ENCODE results near the gene FSTL3.
"Not testable (repeated sequence)": the region's sequence is repeated elsewhere in the genome, so short reads cannot be mapped to it uniquely, and the experiment has no call there.

The FSTL3 gene

DNA sequence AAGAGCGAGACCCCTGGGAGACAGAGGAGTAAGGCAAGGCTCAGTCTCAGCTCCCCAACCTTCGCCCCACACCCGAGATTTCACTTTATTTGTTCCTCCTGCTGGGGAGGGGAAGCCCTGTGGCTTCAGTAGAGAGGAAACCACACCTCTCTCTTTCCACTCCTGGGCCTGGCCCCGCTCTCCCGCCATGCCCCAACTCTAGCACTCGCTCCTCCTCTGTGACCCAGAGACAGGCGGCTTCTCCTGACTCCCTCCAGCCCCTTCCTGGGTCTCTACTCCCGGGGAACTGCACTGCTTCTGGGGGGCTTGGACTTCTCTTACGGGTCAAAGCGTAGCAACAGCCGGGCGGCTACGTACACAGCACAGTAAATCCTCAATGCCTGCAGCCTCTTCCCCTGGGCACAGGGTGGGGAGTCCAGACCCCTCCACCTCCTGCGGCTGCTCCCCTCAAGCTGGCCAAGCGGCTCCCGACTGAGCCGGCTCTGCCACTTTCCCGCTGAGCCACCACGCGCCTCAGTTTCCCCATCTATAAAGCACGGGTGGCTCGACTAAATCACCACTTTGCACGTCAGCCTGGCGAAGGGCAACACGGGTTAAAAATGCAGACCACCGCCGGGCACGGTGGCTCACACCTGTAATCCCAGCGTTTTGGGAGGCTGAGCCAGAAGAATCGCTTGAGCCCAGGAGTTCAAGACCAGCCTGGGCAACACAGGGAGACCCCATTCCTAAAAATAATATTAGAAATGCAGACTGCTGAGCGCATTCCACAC lies 14.6 kb upstream of the FSTL3 start:
- peak; percentile 28 to 57 (median 48) for DNase-seq (ENCODE audit: low read depth in 3 of 3)

DNA sequence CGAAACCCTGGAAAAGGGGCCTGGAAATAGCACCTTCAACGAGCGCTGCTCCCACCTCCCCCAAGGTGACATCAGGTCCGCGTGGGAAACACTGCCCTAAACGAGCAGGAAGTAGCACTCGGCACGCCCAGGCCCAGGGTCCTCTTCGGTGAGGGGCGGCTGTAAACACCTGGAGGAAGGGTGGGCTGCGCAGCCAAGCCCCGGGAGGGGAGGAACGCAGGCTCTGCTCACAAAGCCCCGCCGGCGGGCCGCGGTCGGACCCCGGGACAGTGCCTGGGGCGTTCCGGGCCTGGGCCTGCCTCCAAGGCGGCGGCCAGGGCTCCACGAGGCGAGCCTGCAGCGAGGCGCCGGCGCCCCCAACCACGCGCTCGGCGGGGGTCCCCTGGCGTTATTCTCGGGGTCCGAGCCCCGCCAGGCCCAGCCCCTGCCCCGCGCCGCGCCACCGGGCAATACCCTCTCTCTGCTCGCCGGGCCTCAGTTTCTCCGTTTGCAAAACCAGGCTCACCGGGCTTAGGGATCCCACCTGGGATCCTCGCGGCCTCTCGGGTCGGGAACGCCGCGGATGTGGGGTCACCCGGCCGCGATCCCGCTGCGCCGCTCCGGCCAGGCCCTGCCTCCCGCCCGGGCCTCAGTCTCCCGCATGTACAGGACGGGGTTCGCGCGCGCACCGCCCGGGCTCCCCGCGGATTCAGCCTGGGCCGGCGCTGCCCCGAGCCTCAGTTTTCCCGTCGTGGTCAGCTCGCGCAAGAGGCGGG lies 13.8 kb upstream of the FSTL3 start:
- peak; percentile 35 to 63 (median 49) for DNase-seq (ENCODE audit: low read depth in 3 of 3)

DNA sequence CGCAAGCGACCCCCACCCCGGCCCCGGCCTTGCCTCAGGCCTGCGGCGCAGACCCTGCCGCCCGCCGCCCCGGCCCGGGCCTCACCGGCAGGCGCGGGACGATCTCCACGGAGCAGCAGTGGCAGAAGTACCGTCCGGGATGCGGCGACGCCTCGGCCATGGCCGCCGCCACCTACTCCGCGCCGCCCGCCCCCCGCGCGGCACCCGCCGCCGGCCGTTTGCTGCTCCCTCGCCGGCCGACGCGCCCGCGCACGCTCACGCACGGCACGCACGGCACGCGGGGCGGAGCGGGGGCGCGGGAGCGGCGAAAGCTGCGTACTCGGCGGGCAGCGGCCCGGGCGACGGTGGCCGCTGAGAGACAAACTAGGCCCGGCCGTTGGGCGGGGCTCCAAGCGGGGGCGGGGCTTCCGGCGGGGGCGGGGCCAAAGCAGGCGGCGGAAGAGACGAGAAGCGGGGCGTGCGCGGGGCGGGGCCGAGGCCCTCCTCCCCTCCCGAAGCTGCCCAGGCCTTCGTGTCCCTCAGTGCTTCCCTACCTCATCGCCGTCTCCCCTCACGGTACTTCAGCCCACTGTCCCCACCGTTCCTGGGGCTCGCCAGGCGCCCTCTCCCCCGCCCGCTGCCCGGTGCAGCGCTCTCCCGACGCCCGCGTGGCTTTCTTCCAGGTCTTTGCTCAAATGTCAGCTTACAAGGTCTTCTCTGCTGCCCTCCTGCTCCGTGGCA lies 13.1 kb upstream of the FSTL3 start, which contains the start of gene RNF126:
TSS of gene RNF126 (minus strand) at position 253 of the 720 bp plus-strand sequence. CDS start at position 160, 93 bp downstream.
- DNase-seq (ENCODE audit: low read depth in 3 of 3), result peak; percentile 89 to 96 (median 94)

DNA sequence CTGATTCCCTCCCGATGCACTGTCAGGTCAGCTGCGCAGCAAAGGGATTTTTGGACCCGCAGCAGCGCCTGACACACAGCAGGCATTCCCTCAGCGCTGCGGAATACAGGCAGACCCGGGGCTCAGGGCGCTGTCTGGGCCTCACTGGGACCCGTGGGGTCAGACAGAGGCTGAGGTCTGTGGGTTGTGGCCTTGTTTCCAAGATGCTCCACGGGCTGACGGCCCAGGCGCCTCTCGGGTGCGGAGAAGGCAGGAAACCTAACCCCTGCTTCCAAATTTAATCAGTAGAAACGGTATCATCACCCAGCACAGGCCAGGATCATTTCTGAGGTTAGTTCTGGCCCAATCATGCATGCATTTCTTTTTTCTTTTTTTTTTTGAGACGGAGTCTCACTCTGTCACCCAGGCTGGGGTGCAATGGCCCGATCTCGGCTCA lies 12.5 kb upstream of the FSTL3 start:
- no peak for DNase-seq (ENCODE audit: low read depth in 3 of 3)

DNA sequence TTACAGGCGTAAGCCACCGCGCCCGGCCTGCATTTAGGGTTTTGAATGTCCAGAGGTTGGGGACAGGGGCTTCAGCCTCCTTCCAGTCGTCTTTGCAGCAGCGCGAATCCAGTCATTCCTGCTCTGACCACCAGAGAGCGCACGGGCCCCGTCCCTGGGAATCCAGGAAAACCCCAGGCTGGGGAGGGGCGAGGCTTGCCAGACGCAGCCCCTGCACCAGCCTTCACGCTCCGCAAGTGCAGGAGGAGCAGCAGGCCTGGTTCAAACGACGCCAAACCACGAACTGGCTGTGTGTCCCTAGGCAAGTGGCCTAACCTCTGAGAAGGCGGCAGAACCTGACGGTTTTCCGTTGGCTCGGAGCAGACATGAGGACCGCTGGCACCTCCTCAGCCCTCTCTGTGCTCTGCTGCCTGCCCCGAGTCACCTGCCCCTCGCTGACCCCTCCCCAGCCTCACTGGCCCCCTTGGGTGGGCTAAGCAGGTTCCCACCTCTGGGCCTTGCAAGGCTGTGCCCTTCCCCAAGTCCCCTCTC lies 11.2 kb upstream of the FSTL3 start:
- peak; percentile 61 to 83 (median 77) for DNase-seq (ENCODE audit: low read depth in 3 of 3)

DNA sequence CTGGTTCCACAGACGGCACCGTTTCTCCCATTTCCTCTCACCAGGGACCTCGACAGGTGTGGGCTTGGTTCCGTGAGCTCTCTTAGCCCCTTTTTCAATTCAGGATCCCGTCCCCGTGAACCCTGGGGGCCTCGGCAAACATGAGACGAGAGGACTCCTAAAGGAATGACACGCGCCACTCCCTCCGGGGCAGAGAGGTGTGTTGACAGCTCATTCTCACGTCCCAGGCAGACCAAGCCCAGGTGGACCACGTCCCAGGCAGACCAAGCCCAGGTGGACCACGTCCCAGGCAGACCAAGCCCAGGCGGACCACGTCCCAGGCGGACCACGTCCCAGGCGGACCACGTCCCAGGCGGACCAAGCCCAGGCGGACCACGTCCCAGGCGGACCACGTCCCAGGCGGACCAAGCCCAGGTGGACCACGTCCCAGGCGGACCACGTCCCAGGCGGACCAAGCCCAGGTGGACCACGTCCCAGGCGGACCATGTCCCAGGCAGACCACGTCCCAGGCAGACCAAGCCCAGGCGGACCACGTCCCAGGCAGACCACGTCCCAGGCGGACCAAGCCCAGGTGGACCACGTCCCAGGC lies 9.1 kb upstream of the FSTL3 start:
- not testable (repeated sequence) for DNase-seq (ENCODE audit: low read depth in 3 of 3)

DNA sequence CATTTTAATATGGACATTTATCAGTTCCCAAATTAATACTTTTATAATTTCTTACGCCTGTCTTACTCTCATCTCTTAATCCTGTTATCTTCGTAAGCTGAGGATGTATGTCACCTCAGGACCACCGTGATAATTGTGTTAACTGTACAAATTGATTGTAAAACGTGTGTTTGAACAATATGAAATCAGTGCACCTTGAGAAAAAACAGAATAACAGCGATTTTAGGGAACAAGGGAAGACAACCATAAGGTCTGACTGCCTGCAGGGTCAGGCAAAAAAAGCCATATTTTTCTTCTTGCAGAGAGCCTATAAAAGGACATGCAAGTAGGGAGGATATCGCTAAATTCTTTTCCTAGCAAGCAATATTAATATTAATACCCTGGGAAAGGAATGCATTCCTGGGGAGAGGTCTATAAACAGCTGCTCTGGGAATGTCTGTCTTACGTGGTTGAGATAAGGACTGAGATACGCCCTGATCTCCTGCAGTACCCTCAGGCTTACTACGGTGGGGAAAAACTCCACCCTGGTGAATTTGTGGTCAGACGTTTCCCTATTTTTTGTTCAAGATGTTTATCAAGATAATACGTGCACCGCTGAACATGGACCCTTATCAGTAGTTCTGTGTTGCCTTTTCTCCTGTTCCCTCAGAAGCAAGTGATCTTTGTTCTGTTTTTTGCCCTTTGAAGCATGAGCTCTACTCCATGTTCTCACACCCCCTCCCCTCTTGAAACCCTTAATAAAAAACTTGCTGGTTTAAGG lies 7.3 kb upstream of the FSTL3 start:
- DNase-seq (ENCODE audit: low read depth in 3 of 3), result not testable (repeated sequence)

DNA sequence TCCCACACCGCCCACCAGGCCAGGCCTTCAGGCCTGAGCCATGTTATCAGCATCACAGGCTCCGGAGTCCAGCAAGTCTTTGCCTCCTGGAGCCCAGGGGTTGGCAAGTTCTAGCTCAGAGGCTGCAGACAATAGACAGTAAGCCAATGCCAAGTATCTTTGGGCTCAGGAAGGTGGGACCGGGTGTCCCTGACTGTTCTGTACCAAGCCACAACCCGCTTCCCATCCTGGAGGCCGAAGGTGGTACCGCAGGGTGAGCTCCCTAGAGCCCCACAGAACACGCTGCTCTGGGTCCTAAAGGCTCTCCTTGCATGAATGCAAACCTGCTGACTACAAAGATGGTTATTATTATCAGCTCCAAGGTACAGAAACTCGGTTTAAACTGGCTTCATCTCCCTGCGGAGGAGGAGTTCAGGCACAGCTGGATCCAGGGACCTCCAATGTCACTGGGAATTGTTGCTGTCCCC lies 5.5 kb upstream of the FSTL3 start:
- no peak for DNase-seq (ENCODE audit: low read depth in 3 of 3)

DNA sequence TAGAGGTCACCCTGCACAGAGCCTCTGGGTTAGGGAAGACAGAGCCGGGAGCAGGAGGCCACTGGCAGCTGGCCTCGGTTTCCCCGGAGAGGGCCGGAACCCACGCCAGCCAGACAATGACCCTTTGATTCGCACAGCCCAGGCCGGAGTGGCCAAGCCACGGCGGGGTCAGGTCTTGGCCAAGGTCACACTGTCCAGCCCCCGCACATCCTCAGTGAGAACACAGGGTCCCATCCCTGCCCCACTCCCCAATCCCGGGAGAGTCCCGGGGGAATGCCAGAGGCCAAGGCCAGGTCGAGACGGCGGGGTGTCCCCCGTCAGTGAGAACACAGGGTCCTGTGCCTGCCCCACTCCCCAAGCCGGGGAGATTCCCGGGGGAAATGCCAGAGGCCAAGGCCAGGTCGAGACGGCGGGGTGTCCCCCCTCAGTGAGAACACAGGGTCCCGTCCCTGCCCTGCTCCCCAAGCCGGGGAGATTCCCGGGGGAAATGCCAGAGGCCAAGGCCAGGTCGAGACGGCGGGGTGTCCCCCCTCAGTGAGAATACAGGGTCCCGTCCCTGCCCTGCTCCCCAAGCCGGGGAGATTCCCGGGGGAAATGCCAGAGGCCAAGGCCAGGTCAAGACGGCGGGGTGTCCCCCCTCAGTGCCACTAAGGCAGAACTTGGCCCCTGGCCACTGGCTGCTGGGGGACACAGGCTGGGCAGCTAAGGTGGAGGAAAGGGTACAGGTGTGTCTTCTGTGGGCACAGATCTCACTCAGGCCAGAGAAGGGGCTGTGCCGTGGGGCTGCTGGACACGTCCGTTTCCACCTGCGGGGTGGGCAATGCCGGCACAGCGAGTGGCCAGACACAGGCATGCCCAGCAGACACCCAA lies 1.7 kb upstream of the FSTL3 start:
- no peak for DNase-seq (ENCODE audit: low read depth in 3 of 3)

DNA sequence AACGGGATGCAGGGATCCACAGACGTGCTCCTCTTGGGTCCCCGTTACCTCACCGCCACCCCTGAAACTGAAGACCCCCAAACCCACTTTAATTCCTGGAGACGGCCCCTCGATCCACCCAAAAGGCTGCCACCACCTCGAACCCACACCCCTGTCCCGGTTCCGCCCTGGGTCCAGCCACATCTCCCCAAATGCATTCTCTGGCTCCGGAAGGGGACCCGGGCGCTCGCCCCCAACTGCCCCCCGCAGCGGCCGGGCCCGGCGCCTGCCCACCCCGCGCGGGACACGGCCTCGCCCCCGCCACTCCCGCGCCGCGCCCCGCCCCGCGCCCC lies 219 bp upstream of the FSTL3 start:
- DNase-seq (ENCODE audit: low read depth in 3 of 3), result no peak

DNA sequence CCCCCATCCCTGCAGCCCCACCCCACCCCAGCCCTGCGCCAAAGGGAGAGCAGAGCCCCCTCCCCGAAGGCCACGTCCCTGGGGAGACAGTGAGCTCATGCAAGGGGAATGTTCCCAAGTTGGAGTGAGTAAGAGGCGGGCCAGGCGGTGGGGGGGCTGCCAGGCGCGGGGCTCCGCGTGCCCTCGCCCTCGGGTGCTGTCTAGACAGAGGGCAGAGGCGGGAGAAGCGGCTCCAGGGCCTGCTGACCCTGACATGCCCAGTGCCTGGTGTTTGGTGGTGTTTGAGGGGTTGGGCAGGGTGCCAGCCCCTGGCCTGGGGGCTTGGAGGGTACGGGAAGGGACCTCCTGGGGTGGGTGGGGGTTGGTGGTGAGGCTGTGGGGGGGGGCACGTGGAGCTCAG lies 1.0 kb downstream of the FSTL3 start:
- no peak for DNase-seq (ENCODE audit: low read depth in 3 of 3)

DNA sequence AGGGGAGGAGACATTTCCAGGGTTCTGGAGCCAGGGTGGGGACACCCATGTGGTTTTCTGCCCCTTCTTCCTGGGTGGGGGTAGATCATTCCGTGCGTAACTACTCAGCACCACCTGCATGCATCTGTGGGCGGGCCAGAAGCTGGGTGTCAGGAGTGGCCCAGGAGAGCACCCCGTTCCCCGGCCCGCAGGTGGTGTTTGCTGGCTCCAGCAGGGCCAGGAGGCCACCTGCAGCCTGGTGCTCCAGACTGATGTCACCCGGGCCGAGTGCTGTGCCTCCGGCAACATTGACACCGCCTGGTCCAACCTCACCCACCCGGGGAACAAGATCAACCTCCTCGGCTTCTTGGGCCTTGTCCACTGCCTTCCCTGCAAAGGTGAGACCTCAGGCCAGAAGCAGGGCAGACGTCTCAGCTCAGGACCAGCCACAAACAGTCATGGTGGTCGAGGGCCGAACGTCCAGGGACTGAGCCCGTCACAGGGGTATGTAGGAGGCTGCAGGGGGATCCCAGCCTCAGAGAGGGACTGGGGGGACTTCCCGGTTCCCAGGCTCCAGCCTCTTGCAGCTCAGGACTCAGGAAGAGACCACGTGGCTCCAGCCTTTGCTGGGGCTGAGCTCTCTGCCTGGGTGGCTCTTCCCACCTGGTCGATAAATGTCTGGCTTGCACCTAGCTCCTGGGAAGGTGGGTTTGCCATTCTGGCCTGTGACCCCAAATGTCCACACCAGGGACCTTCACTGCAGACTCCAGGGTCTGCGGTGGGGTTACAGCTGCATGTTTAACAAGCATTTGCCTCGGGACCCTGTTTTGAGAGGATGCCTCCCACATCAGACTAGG lies 1.6 kb downstream of the FSTL3 start:
- DNase-seq (ENCODE audit: low read depth in 3 of 3), result no peak

DNA sequence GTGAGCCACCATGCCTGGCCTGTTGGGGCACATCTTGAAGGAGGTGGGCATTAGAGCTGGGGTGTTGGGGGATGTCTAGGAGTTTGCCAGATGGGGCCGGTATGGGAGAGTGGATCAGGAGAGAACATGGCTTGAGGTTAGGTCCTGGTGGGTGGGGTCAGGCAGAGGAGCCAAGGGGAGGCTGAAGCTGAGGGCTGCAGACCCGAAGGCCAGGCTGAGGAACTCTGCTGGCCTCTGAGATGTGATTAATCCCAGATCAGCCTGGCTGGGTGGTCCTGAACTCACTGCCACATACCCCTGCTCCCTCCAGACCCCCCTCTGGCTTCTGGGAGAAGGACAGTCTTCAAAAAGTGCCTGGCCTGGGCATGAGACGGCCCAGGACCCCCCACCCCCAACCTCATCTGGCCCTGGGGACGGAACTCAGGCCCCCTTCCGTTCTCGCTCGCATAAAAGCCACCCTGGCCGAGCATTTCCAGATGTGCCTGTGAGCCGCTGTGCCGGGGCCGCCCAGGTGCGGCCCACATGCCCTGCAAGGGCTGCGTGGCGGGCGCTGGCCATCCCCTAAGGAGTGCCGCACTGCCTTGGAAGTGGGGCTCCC lies 2.7 kb downstream of the FSTL3 start:
- DNase-seq (ENCODE audit: low read depth in 3 of 3), result no peak

DNA sequence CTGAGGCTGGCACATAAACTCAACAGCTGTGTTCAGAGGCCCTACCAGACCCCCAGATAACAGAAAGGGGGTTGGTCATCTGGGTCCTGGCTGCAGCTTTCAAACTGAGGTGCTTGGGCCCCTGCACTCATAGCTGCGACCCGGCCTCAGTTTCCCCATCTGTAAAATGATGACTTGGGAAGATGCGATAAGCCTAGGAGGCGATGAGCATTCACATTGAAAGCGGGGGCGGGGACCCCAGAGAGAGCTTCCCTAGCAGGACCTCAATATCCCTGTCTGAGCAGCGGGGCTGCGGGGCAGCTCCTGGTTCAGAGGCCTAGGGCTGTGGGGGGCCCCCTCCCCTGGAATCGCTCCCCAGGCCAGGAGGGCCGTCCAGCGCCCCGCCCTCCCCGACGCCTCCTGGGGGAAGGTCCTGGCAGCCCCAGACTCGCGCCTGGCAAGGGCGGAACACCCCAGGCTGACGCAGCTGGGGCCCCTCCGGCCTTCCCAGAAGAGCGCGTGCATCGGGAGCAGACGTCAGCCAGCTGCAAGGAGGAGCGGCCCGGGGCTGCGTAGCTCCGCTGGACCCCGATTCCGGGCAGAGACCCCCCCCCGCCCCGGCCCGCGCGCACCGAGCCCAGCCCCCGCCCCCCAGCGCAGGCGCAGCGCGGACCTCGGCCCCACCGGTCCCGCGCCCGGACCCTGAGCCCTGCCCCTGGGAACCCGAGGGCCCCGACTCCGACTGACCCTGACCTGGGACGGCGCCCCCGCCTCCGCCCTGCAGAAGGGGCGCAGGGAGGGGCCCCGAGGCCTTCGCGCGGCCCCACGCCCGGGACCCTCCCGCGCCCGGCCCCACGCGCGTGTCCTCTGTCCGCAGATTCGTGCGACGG lies 3.5 kb downstream of the FSTL3 start:
- no peak for DNase-seq (ENCODE audit: low read depth in 3 of 3)

DNA sequence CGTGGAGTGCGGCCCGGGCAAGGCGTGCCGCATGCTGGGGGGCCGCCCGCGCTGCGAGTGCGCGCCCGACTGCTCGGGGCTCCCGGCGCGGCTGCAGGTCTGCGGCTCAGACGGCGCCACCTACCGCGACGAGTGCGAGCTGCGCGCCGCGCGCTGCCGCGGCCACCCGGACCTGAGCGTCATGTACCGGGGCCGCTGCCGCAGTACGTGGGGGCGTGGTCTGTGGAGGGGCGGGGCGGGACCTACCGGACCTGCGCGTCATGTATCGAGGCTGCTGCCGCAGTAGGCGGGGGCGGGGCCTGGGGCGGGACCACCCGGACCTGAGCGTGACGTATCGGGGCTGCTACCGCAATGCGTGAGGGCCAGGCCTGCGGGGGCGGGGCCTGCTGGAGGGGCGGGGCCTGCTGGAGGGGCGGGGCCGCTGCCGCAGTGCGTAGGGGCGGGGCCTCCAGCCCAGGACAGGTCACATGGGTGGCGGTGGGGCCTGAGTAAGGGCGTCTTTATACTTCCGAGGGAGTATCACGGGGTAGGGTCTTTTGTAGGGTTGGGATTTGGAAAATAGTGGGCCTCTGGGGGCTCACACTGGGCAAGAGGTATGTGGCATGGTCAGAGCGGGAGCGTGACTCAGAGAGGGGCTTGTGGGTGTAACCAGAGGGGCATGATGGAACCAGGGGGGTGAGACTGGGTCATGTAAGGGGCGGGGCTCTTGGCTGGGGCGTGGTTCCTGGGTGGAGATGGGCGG lies 4.3 kb downstream of the FSTL3 start:
- peak; percentile 99 to 100 (median 100) for DNase-seq (ENCODE audit: low read depth in 3 of 3)

DNA sequence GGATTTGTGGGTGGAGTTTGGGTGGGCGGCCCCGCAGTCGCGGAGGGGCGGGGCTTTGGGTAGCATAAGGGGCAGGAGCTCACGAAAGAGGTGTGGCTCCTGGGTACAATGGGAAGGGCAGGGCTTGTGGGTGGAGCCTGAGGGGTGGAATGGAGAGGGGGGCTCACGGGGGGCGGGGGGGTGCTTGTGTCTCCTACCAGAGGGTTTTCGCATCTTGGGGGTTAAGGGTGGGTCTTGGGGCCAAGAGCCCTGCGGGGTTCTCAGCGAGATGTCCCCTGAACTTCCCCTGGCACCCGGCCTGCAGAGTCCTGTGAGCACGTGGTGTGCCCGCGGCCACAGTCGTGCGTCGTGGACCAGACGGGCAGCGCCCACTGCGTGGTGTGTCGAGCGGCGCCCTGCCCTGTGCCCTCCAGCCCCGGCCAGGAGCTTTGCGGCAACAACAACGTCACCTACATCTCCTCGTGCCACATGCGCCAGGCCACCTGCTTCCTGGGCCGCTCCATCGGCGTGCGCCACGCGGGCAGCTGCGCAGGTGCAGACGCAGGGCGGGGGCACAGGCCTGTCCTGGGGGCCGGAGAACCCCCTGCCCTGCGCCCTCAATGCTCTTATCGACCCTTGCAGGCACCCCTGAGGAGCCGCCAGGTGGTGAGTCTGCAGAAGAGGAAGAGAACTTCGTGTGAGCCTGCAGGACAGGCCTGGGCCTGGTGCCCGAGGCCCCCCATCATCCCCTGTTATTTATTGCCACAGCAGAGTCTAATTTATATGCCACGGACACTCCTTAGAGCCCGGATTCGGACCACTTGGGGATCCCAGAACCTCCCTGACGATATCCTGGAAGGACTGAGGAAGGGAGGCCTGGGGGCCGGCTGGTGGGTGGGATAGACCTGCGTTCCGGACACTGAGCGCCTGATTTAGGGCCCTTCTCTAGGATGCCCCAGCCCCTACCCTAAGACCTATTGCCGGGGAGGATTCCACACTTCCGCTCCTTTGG lies 5.1 kb downstream of the FSTL3 start:
- peak; percentile 93 to 98 (median 94) for DNase-seq (ENCODE audit: low read depth in 3 of 3)
